GM19438 (cell line): ENCODE results near the gene ASCC2.
"Not testable (repeated sequence)": the region's sequence is repeated elsewhere in the genome, so short reads cannot be mapped to it uniquely, and the experiment has no call there.

Experiments used
- ATAC-seq: cut with Tn5 transposase; IDR thresholded peaks from one replicate; pipeline ENCODE4 v1.9.1; 2021; ENCODE audit warnings: low read depth; ENCODE audit not compliant: unreplicated experiment

Gene ASCC2

DNA sequence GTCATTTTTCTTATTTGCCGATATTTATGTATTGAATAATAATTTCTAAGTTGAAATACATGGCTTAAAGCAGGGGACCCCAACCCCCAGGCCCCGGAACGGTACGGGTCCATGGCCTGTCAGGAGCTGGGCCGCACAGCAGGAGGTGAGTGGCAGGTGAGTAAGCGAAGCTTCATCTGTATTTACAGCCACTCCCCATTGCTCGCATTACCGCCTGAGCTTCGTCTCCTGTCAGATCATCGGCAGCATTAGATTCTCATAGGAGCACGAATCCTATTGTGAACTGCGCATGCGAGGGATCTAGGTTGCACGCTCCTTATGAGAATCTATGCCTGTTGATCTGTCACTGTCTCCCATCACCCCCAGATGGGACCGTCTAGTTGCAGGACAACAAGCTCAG, 75.8 kb downstream of the ASCC2 start:
- no peak for ATAC-seq

DNA sequence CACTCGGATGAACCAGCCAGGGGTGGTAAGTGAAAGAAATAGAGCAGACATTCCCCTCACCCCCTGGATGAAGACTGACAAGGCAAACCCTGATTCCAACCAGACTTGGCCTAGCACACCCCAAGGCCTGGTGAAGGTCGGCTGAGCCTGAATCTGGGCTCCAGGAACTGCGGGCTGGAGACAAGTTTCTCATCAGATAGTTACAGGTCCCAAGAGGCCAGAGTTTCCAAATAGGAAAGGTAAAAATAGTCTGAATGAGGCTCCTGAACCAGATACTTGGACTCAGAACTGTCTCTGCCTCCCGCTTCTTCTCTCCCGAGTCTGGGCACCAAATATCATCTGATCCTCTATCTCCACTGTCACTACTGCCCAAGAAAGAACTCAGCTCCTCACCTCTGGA, 79.1 kb downstream of the ASCC2 start:
- ATAC-seq: no peak

DNA sequence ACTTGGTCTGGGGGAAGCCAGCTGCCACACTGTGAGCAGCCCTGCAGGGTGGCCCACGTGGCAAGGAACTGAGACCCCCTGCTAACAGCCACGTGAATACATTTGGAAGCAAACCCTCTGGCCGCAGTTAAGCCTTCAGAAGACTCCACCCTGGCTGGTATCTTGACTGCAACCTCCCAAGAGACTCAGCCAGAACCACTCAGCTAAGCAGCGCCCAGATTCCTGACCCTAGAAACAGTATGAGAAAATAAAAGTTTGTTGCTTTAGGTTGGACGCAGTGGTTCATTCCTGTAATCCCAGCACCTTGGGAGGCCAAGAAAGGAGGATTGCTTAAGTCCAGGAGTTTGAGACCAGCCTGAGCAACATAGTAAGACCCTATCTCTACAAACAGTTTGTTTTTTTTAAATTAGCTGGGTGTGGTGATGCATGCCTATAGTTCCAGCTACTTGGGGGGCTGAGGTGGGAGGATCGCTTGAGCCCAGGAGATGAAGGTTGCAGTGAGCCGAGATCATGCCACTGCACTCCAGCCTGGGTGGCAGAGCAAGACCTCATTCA, 79.9 kb downstream of the ASCC2 start:
- ATAC-seq: no peak

DNA sequence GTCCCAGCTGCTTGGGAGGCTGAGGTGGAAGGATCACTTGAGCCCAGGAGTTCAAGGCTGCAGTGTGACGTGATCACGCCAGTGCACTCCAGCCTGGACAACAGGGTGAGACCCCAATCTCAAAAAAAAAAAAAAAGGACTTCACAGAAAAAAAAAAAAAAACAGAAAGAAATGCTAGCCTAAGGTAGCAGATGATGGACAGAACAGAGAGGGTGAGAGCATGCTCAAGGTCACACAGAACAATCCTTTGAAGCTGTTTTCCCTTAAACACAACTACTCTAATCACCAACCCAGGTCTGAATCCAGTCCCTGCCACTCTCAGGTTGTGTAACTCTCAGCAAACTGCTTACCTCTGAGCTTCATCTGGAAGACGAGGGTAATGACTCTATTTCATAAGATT, 81.0 kb downstream of the ASCC2 start:
- ATAC-seq: no peak

DNA sequence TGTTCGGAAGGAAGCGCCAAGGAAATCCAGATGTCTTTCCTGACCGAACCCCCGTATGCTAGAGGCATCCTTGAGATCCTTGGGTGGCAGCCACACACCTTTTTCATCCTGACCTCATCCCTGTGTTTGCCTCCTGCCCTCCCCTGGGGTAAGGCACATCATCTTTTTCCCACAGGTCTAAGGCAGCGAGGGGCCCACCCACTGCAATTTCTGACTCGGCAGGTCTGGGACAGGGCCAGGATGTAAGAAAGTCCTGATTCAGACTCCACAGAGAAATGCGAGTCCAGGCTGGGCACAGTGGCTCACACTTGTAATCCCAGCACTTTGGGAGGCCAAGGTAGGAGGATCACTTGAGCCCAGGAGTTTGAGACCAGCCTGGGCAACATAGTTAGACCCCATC, 81.7 kb downstream of the ASCC2 start:
- ATAC-seq: no peak

DNA sequence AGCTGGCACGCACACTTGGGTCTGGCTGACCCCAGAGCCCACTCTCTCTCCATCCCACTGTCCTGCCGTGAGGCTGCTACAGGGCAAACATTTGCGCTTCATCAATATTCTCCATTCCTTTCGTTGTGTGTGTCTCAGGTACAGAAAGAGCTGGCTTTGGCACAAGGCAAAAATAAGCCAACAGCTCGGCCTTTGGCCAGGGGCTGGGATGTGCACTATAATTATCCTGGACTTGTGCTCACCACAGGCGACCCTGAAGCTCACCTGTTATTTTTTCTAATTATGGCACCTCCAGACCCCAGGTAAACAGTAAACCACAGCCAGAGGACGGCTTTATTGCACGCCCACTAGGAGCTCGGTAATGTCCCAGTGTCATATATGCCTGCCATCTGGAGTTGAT, 82.2 kb downstream of the ASCC2 start:
- ATAC-seq: no peak

DNA sequence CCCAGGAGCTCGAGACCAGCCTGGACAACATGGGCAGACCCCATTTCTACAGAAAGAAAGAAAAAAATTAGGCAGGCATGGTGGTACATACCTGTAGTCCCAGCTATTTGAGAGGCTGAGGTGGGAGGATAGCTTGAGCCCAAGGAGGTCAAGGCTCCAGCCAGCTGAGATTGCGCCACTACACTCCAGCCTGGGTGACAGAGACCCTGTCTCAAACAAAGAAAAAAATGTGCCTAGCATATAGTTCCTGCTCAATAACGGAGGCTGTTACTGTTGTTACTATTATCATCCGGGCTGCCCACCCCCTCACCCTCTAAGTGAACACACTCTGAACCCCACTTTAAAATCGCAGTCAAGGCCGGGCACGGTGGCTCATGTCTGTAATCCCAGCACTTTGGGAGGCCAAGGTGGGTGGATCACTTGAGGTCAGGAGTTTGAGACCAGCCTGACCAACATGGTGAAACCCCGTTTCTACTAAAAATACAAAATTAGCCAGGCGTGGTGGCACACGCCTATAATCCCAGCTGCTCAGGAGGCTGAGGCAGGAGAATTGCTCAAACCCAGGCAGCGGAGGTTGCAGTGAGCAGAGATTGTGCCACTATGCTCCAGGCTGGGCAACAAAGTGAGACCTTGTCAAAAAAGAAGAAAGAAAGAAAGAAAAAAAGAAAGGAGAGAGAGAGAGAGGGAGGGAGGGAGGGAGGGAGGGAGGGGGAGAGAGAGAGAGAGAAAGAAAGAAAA, 83.2 kb downstream of the ASCC2 start:
- ATAC-seq: not testable (repeated sequence)

DNA sequence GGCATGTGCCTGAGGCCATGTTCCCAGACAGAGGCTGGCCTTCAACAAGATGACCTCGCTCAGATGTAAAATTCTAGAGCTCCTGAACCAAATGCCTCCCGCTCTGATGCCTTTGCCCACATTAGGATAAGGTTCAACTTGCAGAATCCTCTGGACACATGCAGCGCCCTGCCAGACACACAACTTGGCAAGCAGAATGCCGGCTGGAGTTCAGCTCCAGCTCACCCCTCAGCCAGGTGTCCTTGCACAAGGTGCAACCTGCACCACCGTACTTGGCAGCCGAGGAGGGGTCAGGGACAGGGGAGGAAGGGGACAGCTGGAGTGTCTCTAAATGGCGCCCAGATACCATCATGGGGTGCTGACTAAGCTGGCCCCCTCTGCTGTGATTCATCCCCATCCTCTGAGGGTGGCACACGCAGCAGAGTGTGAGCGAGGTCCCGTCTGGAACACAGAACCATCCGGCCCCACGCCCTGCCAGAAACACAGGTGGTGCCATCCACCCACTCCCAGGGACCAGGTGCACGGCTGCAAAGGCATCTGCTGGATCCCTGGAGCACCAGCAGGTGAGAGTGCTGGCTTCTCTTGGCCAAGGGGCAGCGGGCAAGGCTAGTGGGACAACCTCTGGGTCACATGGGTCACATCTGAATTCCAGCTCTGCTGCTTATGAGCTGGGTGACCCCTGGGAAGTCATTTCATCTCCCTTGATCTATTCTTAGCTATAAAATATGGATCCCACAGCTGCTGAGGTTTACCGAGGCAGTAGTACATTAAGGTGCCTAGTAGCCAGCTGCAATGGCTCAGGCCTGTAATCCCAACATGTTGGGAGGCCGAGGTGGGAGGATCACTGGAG, 84.0 kb downstream of the ASCC2 start:
- no peak for ATAC-seq

DNA sequence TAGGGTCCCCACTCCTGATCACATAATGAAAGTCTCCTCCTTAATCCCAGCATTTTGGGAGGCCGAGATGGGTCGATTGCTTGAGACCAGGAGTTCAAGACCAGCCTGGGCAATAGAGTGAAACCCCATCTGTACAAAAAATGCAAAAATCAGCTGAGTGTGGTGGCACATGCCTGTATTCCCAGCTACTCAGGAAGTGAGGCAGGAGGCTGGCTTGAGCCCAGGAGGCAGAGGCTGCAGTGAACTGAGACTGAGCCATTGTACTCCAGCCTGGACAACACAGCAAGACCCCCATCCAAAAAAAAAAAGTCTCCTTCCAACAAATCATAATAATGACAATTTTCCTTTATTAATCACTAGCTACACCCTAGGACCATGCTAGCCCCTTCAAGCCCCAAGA, 86.4 kb downstream of the ASCC2 start:
- no peak for ATAC-seq

DNA sequence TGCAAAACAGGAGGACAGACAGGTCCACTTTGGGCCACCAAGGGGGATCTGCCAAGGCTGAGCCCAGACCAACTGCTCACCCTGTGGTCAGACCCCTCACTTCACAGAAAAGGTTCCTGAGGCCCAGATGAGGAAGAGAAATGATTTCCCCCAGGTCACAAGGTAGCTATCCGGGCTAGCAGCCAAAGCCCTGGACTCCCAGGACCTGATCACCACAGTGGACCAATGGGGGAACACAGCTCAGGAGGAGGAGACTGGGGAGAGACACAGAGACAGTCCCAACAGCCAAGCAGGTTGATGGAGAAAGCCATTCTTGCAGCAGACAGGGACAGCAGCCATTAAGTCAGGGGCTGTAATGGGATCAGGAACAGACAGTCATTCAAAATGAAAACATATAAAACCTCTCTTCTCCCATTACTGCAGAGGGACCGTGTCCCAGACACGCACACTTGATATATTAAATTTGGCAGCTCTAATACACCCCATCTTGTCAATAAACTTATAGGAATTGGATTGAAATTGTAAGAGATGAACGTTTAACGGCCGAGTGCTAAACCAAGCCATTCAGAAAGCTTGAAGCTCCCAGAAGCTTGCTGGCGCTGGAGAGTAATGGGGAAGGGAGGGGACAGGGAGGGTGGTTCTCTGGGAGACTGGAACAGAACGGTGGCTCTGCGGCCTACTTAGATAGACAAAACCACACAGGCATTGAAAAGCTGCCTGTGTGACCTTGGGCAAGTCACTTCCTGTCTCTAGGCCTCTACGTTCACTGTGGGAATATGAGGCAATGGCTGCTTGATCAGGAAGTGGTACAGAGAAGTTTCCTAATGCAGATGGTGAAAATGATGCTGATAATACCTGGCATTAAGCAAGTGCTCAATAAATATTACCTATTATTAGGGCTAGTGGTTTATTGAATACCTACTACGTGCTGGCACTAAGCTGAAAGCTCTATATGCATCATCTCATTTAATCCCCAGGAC, 87.2 kb downstream of the ASCC2 start:
- ATAC-seq: no peak

DNA sequence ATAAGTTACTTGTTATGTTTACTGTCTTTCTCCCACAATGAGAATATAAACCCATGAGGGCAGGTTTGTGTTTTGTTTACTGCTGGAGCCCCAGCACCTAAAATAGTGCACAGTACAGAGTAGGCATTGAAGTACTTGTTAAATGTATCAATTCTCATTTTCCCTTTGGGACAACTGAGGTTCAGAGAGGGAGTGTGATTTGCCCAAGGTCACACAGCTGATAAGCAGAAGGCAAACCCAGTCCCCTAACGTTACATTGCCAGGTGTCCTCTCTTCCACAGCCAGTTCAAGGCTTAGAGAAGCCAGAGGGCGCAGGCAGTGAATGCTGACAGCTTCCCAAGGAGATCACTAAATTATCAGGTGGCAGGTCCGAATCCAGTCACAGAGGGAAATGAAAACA, 88.0 kb downstream of the ASCC2 start:
- no peak for ATAC-seq

DNA sequence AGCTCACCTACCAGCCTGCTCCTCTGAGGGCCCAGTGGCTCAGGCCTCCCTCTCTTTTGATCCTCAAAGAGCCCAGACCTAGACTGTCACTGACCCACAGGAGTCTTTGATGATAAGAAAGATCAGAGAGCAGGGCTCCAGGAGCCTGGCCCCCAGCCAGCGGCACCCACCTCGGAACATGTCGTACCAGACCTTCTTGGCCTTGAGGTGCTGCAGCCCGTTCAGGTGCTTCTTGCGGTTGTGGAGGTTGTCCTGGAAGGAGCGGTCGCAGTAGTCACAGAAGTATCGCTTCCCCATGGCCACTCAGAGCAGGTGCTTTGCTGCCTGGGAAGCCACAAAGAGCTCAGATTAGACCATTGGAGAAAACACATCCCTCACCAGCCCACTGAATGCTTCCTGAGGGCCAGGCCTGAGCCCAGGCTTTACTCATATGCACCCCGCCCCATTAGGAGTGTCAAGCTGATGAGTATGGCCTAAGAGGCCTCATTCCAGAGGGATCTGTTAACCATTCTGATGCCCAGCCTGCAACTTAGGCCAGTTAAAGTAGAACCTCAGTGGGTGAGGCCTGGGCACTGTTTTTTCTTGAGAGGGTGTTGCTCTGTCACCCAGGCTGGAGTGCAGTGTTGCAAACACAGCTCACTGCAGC, 89.7 kb downstream of the ASCC2 start:
- ATAC-seq: no peak

DNA sequence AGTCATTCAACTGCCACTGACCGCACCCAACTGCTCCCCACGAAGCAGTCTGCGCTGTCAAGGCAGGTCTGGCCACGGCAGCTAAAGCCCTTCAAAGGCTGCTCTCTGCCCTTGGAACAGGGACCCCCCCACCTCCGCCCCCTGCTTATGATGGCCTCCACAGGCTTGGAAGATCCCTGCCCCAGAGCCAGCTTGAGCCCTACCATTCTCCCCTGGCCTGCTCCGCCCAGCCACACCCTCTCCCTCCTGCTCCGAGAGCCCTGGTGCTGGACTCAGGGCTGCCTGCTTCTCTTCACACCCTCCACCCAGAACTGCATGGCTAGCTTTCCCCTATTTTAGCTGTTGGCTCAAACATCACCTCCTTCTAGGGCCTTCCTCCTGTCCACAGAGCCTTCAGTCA, 90.2 kb downstream of the ASCC2 start:
- no peak for ATAC-seq

DNA sequence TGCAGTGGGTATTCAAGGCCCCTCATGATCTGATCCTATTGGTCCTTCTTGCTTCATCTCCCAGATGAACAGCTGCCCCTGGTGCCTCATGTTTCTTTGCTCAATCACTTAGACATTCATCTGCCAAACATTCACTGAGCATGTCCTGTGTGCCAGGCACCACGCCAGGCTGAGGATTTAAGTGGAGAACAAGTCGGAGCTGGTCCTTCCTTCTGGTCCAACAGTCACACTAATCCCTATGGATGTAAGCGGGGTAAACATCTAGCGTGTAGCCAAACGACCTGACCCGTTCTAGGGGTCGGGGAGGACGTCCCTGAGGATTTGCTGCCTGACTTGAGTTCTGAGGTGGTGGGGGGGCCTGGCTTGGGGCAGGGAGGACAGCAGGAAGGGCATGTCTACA, 93.2 kb downstream of the ASCC2 start:
- ATAC-seq: no peak

DNA sequence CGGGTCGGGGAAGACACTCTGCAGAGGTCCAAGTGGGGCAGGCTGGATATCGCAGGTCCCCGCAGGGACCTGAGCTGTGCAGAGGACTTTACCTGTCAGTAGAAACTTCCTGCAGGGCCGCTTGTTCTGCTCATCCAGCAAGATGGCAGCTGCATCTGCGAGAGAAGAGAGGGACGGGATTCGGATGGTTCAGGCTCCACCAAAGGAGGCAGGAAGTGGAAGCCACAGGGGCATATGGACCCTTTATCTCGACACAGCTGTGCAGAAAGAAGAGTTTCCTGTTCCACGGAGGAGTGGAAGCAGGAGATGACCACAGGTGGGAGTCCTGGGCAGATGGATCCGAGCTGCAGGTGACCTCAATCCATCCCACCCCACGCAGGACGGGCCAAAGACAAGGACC, 95.7 kb downstream of the ASCC2 start:
- ATAC-seq: no peak

DNA sequence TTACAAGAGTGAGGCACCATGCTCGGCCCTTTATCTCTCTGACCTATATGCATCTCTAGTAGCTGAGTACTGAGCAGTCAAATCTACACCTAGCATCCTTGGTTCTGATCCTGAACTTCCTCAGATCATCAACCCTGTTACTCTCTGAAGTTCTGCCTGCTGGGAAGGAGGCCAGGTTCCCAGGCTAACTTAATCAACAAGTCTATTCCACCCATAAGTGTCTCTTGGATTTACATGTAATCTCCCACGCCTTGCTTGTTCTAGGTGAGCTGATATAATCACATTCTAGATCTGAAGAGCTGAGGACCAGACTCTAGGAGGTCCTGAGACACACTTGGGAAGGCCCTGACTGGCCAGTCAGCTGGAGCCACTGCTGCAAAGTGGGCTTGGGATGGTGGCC, 96.1 kb downstream of the ASCC2 start:
- no peak for ATAC-seq

DNA sequence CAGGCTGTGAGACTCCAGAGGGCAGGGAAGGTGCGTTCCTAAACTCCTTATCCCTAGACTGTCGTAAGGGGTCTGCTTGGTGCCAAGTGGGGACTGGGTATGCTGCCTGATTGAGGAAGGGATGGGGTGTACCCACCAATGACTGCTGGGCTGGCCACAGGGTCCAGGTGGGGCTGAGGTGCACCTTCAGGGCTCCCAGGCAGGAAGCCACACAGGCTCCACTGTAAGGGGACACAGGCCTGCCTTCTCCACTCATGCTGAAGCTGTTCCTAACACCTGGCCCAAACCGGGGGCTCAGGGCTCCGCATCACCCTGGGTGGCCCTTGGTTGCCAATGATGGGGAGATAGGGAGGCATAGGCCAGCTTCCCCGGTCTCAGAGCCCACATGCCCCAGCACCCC, 97.9 kb downstream of the ASCC2 start:
- ATAC-seq: no peak

DNA sequence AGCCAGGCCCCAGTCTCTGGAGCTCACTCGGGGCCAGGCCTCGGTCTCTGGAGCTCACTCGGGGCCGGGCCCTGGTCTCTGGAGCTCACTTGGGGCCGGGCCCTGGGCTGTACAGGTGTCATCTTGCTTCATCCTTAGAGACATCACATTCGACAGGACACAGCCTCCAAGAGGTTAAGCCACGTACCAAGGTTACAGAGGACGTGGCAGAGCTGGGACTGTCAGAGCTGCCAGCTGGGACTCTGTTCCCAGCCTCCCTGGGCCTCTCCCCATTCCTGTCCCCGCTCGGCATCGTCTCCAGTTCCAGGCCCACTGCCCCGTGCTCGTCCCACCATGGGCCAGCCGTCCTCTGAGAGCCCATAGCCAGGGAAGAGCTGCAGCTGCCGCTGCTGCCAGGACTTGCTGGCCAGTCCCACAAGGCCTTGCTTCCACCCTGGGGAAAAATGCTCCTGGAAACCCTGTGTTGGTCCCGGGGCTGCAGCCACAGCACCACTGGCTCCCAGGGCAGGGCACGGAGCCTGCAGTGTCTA, 98.7 kb downstream of the ASCC2 start:
- ATAC-seq: no peak
